GM12874 (cell line): Measurements from ENCODE around the gene OXA1L.

Source experiments
- TF ChIP-seq, protein P1 (sequence below): IDR thresholded peaks from 2 replicates; pipeline ENCODE4 v1.5.1; 2011; ENCODE audit warnings: low read depth, mild to moderate bottlenecking, control low read depth, low read length, moderate library complexity; ENCODE audit not compliant: insufficient read depth

Gene OXA1L

DNA sequence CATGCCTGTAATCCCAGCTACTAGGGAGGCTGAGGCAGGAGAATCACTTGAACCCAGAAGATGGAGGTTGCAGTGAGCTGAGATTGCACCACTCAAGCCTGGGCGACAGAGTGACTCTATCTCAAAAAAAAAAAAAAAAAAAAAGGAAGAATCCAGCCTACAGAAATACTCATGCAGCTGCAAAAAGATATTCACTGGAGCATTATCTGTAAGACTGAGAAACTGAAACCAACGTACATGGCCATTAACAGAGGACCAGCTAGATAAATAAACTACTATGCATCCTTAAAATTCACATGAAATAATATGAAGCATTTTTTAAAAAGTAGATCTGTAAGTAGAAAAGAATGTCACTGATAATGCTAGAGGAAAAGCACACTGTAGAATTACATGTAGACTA is 45.2 kb downstream of the OXA1L start:
- TF ChIP-seq, protein P1, sequence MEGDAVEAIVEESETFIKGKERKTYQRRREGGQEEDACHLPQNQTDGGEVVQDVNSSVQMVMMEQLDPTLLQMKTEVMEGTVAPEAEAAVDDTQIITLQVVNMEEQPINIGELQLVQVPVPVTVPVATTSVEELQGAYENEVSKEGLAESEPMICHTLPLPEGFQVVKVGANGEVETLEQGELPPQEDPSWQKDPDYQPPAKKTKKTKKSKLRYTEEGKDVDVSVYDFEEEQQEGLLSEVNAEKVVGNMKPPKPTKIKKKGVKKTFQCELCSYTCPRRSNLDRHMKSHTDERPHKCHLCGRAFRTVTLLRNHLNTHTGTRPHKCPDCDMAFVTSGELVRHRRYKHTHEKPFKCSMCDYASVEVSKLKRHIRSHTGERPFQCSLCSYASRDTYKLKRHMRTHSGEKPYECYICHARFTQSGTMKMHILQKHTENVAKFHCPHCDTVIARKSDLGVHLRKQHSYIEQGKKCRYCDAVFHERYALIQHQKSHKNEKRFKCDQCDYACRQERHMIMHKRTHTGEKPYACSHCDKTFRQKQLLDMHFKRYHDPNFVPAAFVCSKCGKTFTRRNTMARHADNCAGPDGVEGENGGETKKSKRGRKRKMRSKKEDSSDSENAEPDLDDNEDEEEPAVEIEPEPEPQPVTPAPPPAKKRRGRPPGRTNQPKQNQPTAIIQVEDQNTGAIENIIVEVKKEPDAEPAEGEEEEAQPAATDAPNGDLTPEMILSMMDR: no peak

DNA sequence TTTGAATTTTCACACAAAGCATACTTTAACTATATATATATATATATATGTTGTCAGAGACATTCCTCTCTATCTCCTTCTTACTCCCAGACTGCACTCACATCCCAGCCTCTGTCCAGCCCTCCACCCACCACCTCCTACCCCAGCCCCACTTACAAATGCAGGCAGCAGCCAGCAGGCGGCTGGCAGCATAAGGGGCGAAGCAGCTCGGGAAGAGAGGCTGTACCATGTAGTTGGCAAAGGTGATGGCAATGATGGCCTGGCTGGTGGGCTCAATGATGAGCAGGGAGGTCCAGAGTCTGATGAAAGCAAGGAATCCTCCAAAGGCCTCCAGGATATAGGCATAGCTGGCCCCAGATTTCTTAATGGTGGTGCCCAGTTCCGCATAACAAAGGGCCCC is 46.3 kb downstream of the OXA1L start:
- TF ChIP-seq, protein P1: peak; percentile 50; the same call in 1 of the 2 replicates

DNA sequence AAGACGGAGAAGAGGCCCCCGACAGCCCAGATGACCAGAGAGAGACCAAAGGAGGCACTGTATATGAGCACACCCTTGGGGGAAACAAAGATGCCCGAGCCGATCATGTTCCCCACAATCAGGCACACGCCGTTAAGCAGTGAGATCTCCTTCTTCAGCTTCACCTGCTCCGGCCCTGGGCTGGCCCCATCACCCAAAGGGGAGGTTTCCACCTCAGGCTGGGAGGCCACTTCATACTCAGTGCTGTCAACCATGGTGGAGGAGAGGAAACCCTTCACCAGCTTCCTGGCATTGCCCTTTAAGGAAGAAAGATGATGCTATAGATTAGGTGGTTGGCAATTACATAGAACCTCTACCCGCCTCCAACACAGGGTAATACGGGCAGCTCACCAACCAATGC is 46.7 kb downstream of the OXA1L start:
- TF ChIP-seq, protein P1: no peak

DNA sequence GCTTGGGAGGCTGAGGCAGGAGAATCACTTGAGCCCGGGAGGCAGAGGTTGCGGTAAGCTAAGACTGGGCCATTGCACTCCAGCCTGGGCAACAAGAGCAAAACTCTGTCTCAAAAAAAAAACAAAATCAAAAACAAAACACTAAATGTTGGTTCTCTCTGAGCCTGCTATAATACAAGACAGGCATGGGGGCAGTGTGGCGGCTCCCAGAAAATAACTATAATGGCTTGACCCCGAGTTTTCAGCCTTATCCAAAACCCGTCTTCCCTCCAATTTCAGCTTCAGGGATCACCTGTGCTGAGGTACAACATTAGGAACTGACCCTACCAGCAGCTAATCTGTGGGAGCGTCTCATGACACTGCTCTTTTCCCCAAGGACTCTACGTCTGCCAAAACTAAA is 47.9 kb downstream of the OXA1L start:
- TF ChIP-seq, protein P1: 0 out of 2 replicates have a peak, but pooled peaks have one; percentile 10

DNA sequence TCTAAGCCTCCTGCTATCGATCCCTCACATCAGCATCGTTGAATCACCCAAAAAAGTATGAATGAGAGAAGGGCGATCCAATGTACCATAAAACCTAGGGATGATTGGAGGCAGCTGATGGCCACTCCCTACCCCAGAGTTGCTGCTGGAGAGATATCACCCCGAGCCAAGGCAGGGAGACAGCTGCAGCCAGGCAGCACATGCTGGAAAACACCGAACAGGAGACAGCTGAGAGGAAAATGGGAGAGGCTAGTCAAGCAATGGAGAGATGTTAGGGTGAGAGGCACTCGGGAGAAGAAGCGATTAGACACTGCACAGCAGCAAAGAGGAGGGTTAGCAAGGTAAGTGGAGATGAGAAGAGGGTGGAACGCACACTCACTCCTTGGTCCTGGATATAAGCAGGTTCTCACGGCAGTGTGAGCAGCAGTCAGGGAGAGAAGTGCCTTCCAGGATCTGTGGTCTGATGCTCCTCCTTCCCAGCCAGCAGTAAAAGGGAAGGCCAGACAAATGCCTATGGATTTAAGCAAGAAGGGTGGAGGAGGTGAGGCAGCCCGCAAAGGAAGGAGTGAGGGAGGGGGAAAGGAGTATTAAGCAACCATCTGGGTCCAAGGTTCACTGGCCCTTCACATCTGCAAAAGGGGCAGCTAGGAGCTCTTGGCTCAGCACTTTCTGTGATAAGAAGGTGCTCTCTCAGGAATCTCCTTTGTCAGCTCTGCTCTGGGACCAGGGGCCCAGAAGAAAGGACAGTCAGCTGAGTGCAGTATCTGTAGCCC is 48.6 kb downstream of the OXA1L start, which contains the start of gene SLC7A7:
SLC7A7 (minus strand) TSS at position 495 of the 773 bp plus-strand sequence. CDS start 2,037 bp downstream, outside the sequence.
- TF ChIP-seq, protein P1: no peak

DNA sequence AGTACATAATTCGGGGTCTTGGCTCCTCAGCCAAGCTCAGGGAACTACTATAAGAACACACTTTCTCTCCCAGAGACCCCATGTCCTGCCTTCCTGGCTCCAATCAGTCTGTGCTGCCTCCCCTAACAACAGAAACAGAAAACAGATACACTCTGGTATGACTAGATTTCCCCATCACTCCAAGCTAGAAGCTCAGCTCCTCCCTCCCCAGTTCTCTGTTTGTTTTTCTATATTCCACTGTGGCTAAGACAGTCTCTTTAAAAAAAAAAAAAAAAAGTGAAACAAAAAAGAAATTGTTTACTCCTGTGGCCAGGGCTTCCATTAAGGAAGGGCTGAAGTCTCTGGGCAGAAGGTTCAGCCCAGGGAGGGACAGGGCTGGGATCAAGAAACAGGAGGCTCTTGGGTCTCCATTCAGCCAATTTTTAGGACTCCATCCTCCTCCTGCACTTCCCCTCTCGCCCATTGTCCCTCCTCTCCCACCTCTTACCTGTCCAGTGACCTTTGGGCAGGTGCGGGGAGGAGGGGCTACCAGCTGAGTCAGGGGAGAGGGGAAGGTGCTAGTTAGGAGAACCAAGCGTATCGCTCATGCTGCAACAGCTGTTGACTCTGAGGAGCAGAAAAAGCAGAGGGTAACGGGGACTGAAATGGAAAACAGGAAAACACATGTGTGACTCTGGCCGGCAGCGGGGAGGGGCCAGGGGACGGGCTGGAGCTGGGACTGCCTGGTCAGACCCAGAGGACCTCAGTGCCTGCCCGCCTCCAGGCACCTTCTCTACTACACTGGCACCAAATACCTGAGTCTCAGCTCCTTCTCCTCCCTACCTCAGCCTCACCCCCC is 52.9 kb downstream of the OXA1L start:
- TF ChIP-seq, protein P1: no peak

DNA sequence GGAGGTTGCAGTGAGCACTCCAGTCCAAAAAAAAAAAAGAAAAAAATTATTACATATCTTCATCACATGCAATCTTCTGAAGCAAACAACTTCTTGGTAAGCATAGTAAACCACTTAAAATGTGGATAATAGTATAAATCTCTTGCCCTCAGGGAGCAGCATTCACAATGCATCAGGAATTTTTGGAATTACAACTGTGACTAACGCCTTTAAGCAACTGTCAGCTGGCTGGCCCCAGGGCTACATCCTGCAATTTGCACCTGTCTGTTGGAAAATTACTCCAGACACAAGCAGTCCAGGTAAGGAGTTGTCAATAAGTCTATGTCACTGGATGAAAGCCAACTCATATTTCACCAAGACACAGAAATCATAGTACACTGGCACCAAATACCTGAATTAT is 54.2 kb downstream of the OXA1L start:
- TF ChIP-seq, protein P1: no peak
